ENCODE results near the gene SOWAHD. TPM values are rescaled to one million over a fixed set of nuclear protein-coding genes. Genes with fewer than 3 reads are reported as not detected.
A peak's percentile ranks its signal among the peaks of the same experiment; 100 is the strongest.

SOWAHD gene
- total RNA-seq, 1 donor from 2014 or later, result 0.91 TPM

GRCh38 chrX:119775517-119776238 is 17.3 kb downstream of the SOWAHD start:
- H3K4me3 Mint-ChIP-seq (ENCODE audit: low read depth), result no peak overlapping the region
- DNase-seq (ENCODE audit: low spot score, unreplicated experiment), result no peak
- no peaks in the 10 kb centered on the region for H3K4me1 Mint-ChIP-seq (ENCODE audit: low read depth)
- no peak overlapping the region for H3K27ac Mint-ChIP-seq
- no peaks in the 10 kb centered on the region for H3K27me3 Mint-ChIP-seq
- peaks cover 4% of the 10 kb centered on the region for H3K9me3 Mint-ChIP-seq (ENCODE audit: low read depth)
- H3K36me3 Mint-ChIP-seq (ENCODE audit: insufficient read depth), result peaks cover 3% of the 10 kb centered on the region
- TF ChIP-seq, protein P1, sequence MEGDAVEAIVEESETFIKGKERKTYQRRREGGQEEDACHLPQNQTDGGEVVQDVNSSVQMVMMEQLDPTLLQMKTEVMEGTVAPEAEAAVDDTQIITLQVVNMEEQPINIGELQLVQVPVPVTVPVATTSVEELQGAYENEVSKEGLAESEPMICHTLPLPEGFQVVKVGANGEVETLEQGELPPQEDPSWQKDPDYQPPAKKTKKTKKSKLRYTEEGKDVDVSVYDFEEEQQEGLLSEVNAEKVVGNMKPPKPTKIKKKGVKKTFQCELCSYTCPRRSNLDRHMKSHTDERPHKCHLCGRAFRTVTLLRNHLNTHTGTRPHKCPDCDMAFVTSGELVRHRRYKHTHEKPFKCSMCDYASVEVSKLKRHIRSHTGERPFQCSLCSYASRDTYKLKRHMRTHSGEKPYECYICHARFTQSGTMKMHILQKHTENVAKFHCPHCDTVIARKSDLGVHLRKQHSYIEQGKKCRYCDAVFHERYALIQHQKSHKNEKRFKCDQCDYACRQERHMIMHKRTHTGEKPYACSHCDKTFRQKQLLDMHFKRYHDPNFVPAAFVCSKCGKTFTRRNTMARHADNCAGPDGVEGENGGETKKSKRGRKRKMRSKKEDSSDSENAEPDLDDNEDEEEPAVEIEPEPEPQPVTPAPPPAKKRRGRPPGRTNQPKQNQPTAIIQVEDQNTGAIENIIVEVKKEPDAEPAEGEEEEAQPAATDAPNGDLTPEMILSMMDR (IDR thresholded peaks at IDR 0.05; ENCODE audit: unreplicated experiment), result no peak

GRCh38 chrX:119778829-119779228 is 20.4 kb downstream of the SOWAHD start:
- no peak for DNase-seq (ENCODE audit: low spot score, unreplicated experiment)
- TF ChIP-seq, protein P1 (IDR thresholded peaks at IDR 0.05; ENCODE audit: unreplicated experiment), result no peak
- Mint-ChIP-seq H3K27ac (no peak overlapping the region), H3K36me3 (ENCODE audit: insufficient read depth) (peaks cover 4% of the 10 kb centered on the region), H3K9me3 (ENCODE audit: low read depth) (peaks cover 2% of the 10 kb centered on the region), H3K27me3 (no peaks in the 10 kb centered on the region), H3K4me1 (ENCODE audit: low read depth) (no peaks in the 10 kb centered on the region), H3K4me3 (ENCODE audit: low read depth) (no peak overlapping the region)

GRCh38 chrX:119783026-119783425 is 24.6 kb downstream of the SOWAHD start:
- TF ChIP-seq, protein P1 (IDR thresholded peaks at IDR 0.05; ENCODE audit: unreplicated experiment), result no peak
- Mint-ChIP-seq H3K4me3 (ENCODE audit: low read depth) (no peak overlapping the region), H3K27me3 (no peaks in the 10 kb centered on the region), H3K27ac (peak overlapping the region; percentile 38), H3K9me3 (ENCODE audit: low read depth) (peaks cover 6% of the 10 kb centered on the region), H3K4me1 (ENCODE audit: low read depth) (peaks cover 3% of the 10 kb centered on the region), H3K36me3 (ENCODE audit: insufficient read depth) (peaks cover 14% of the 10 kb centered on the region)
- DNase-seq (ENCODE audit: low spot score, unreplicated experiment), result no peak

- H3K4me1 Mint-ChIP-seq (ENCODE audit: low read depth), result peaks cover 12% of the 10 kb centered on the region
- peaks cover 20% of the 10 kb centered on the region for H3K36me3 Mint-ChIP-seq (ENCODE audit: insufficient read depth)
- H3K27ac Mint-ChIP-seq, result peak overlapping the region; percentile 40
- no peak overlapping the region for H3K4me3 Mint-ChIP-seq (ENCODE audit: low read depth)
- H3K27me3 Mint-ChIP-seq, result no peaks in the 10 kb centered on the region
- TF ChIP-seq, protein P1 (IDR thresholded peaks at IDR 0.05; ENCODE audit: unreplicated experiment), result peak; percentile 45
- no peak for DNase-seq (ENCODE audit: low spot score, unreplicated experiment)
- H3K9me3 Mint-ChIP-seq (ENCODE audit: low read depth), result peaks cover 6% of the 10 kb centered on the region
Measured at GRCh38 chrX:119784747-119785446, 26.5 kb downstream of the SOWAHD start.

GRCh38 chrX:119790977-119791436 is 32.6 kb downstream of the SOWAHD start:
- TF ChIP-seq, protein P1 (IDR thresholded peaks at IDR 0.05; ENCODE audit: unreplicated experiment), result no peak
- Mint-ChIP-seq H3K36me3 (ENCODE audit: insufficient read depth) (peaks cover 9% of the 10 kb centered on the region), H3K9me3 (ENCODE audit: low read depth) (no peaks in the 10 kb centered on the region), H3K27me3 (no peaks in the 10 kb centered on the region), H3K4me1 (ENCODE audit: low read depth) (peaks cover 14% of the 10 kb centered on the region), H3K4me3 (ENCODE audit: low read depth) (peak overlapping the region; percentile 95), H3K27ac (peak overlapping the region; percentile 99)
- DNase-seq (ENCODE audit: low spot score, unreplicated experiment), result peak; percentile 9
